ENCODE results near the gene CCDC87.

- TF ChIP-seq CTCF (IDR thresholded peaks at IDR 0.05), result no peak
- no peak for TF ChIP-seq EP300 (IDR thresholded peaks at IDR 0.05)
Observed at GRCh38 chr11:66586136-66586535, 6.7 kb downstream of the CCDC87 start.

Data from ovary (tissue), 3 donors.